H1 (cell line): ENCODE measurements around the gene CCDC12. TPM values are rescaled to one million over a fixed set of nuclear protein-coding genes. Genes with fewer than 3 reads are reported as not detected.

ENCODE experiments used
- CTCF ChIA-PET: fragments of 300-600 bp; sonication (Branson Sonifier 250); formaldehyde crosslinking; loops from one replicate; lab custom pipeline; 2021; ENCODE audit not compliant: partially characterized antibody; lab: Charles Lee
- POLR2A ChIA-PET: fragments of 300-600 bp; sonication (Branson Sonifier 250); formaldehyde crosslinking; loops from one replicate; lab custom pipeline; 2021; ENCODE audit warnings: inconsistent platforms; ENCODE audit not compliant: partially characterized antibody; lab: Charles Lee
- DNase-seq, 2 experiments: peaks; one replicate each; pipeline versions ENCODE4 v3.0.0 to v3.0.0-alpha.2; 2010 to 2022; ENCODE audit warnings: low spot score in 2 of 2, low read depth in 1 of 2, mixed read lengths in 1 of 2
- FAIRE-seq: peaks from 2 replicates; lab custom pipeline; 2011; peaks lifted over from hg19 to GRCh38; lab: Jason Lieb, UNC
- H2AFZ ChIP-seq: 2 replicates; pipeline ENCODE4 v1.8.1; 2012; ENCODE audit warnings: low read length, inconsistent platforms
- H2AK5ac ChIP-seq: 2 replicates; pipeline ENCODE4 v1.6.1; 2013; ENCODE audit warnings: low read depth, low read length
- H2BK120ac ChIP-seq: replicated peaks from 2 replicates; pipeline ENCODE3; 2013; ENCODE audit warnings: low read depth, low read length, inconsistent platforms
- H2BK12ac ChIP-seq: 2 replicates; pipeline ENCODE4 v1.6.1; 2013; ENCODE audit warnings: low read depth, low read length
- H2BK15ac ChIP-seq: 2 replicates; pipeline ENCODE4 v1.6.1; 2013; ENCODE audit warnings: low read length
- H2BK20ac ChIP-seq: 2 replicates; pipeline ENCODE4 v1.6.1; 2013; ENCODE audit warnings: low read length
- H2BK5ac ChIP-seq: 2 replicates; pipeline ENCODE4 v1.6.1; 2013; ENCODE audit warnings: low read depth, low read length
- H3K14ac ChIP-seq: 2 replicates; pipeline ENCODE4 v1.6.1; 2013; ENCODE audit warnings: inconsistent platforms; ENCODE audit not compliant: insufficient read length
- H3K18ac ChIP-seq: 2 replicates; pipeline ENCODE4 v1.6.1; 2013; ENCODE audit warnings: low read length; ENCODE audit errors: extremely low read depth
- H3K23ac ChIP-seq: 2 replicates; pipeline ENCODE4 v1.6.1; 2013; ENCODE audit warnings: inconsistent platforms; ENCODE audit not compliant: insufficient read length
- H3K23me2 ChIP-seq: 2 replicates; pipeline ENCODE4 v1.6.1; 2013; ENCODE audit warnings: low read depth, low read length
- H3K27ac ChIP-seq: 2 replicates; pipeline ENCODE4 v1.6.1; 2011; ENCODE audit warnings: low read depth, low read length, inconsistent platforms
- H3K27me3 ChIP-seq, 4 experiments: replicated peaks in 1 of 4; 1 replicate in 1 of 4; 2 replicates in 3 of 4; pipeline versions ENCODE4 v1.6.1 to v1.8.1; 2011 to 2013; ENCODE audit warnings: low read length in 3 of 4, mild to moderate bottlenecking in 3 of 4, inconsistent platforms in 2 of 4, mixed read lengths in 2 of 4, moderate library complexity in 1 of 4; ENCODE audit not compliant: control insufficient read depth in 3 of 4, insufficient read depth in 3 of 4; ENCODE audit errors: extremely low read depth in 1 of 4
- H3K36me3 ChIP-seq, 4 experiments: 2 replicates each; pipeline versions ENCODE4 v1.6.1 to v1.8.1; 2011 to 2013; ENCODE audit warnings: mild to moderate bottlenecking in 4 of 4, low read length in 3 of 4, moderate library complexity in 2 of 4, control low read depth in 1 of 4, inconsistent platforms in 1 of 4; ENCODE audit not compliant: insufficient read depth in 4 of 4, control insufficient read depth in 2 of 4
- H3K4ac ChIP-seq: replicated peaks from 2 replicates; pipeline ENCODE3; 2013; ENCODE audit warnings: low read length, low read depth, mixed read lengths, inconsistent platforms; ENCODE audit not compliant: insufficient read length
- H3K4me1 ChIP-seq, 4 experiments: replicated peaks in 1 of 4; 1 replicate in 1 of 4; 2 replicates in 3 of 4; pipeline versions ENCODE4 v1.6.1 to v1.8.1; 2011 to 2013; ENCODE audit warnings: low read length in 3 of 4, inconsistent platforms in 2 of 4, mixed read lengths in 1 of 4; ENCODE audit not compliant: insufficient read depth in 4 of 4, control insufficient read depth in 3 of 4
- H3K4me2 ChIP-seq, 2 experiments: 2 replicates each; pipeline versions ENCODE4 v1.6.1 to v1.8.1; 2011 to 2013; ENCODE audit warnings: low read depth in 2 of 2, low read length in 2 of 2, control low read depth in 1 of 2, inconsistent platforms in 1 of 2, mild to moderate bottlenecking in 1 of 2; ENCODE audit not compliant: insufficient read depth in 1 of 2
- H3K4me3 ChIP-seq, 4 experiments: fragments of 200-600, 300-600 bp in 1 of 4; sonication (generic), shearing (Covaris generic), sonication (Bioruptor Twin) in 1 of 4; 2 replicates each; pipeline versions ENCODE4 v1.5.1 to v1.8.1; 2011 to 2016; ENCODE audit warnings: low read length in 4 of 4, low read depth in 3 of 4, control low read depth in 2 of 4, inconsistent platforms in 2 of 4, mild to moderate bottlenecking in 2 of 4, mixed read lengths in 1 of 4, moderate library complexity in 1 of 4; ENCODE audit not compliant: insufficient read depth in 2 of 4; ENCODE audit errors: extremely low read depth in 1 of 4
- H3K56ac ChIP-seq: replicated peaks from 2 replicates; pipeline ENCODE3; 2013; ENCODE audit warnings: low read depth, mild to moderate bottlenecking, mixed read lengths, low read length, inconsistent platforms; ENCODE audit not compliant: insufficient read length
- H3K79me1 ChIP-seq: 2 replicates; pipeline ENCODE4 v1.6.1; 2013; ENCODE audit warnings: low read depth, low read length, control low read depth
- H3K79me2 ChIP-seq, 2 experiments: 2 replicates each; pipeline versions ENCODE4 v1.6.1 to v1.8.1; 2012 to 2013; ENCODE audit warnings: low read length in 2 of 2, mild to moderate bottlenecking in 2 of 2, inconsistent platforms in 1 of 2; ENCODE audit not compliant: insufficient read depth in 2 of 2, control insufficient read depth in 1 of 2
- H3K9ac ChIP-seq, 4 experiments: replicated peaks in 1 of 4; 1 replicate in 1 of 4; 2 replicates in 3 of 4; pipeline versions ENCODE4 v1.6.1 to v1.8.1; 2011 to 2013; ENCODE audit warnings: low read depth in 3 of 4, low read length in 3 of 4, control low read depth in 2 of 4, mild to moderate bottlenecking in 2 of 4, moderate library complexity in 2 of 4, inconsistent platforms in 1 of 4; ENCODE audit errors: extremely low read depth in 1 of 4
- H3K9me3 ChIP-seq, 2 experiments: 2 replicates each; pipeline versions ENCODE4 v1.6.1 to v1.8.1; 2012 to 2013; ENCODE audit warnings: mild to moderate bottlenecking in 2 of 2, moderate library complexity in 2 of 2, control low read depth in 1 of 2, inconsistent platforms in 1 of 2, low read depth in 1 of 2, low read length in 1 of 2, mixed read lengths in 1 of 2; ENCODE audit not compliant: insufficient read depth in 2 of 2
- H4K20me1 ChIP-seq, 2 experiments: replicated peaks in 1 of 2; 2 replicates each; pipeline versions ENCODE3 to v1.8.1; 2011 to 2013; ENCODE audit warnings: inconsistent platforms in 2 of 2, low read length in 2 of 2, mild to moderate bottlenecking in 1 of 2; ENCODE audit not compliant: insufficient read depth in 2 of 2, control insufficient read depth in 1 of 2
- H4K5ac ChIP-seq: 2 replicates; pipeline ENCODE4 v1.6.1; 2013; ENCODE audit warnings: low read length, low read depth, mixed read lengths, inconsistent platforms; ENCODE audit not compliant: insufficient read length
- H4K8ac ChIP-seq: 2 replicates; pipeline ENCODE4 v1.8.0; 2013; ENCODE audit warnings: mild to moderate bottlenecking, moderate library complexity, low read length, inconsistent platforms; ENCODE audit not compliant: insufficient read depth; ENCODE audit errors: extremely low read depth
- H4K91ac ChIP-seq: replicated peaks from 2 replicates; pipeline ENCODE3; 2013; ENCODE audit warnings: low read length, mixed read lengths, inconsistent platforms; ENCODE audit not compliant: insufficient read length
- HDAC6 ChIP-seq: IDR thresholded peaks from one replicate; pipeline ENCODE4 v1.7.1; 2012; ENCODE audit warnings: low read depth, mild to moderate bottlenecking, inconsistent platforms, low read length, moderate library complexity
- TEAD4 ChIP-seq: IDR thresholded peaks from 2 replicates; pipeline ENCODE4 v1.6.1; 2012; ENCODE audit warnings: low read depth, low read length, inconsistent platforms, mixed read lengths
- WGBS, 2 experiments: shearing (Covaris generic) in 1 of 2; methylation state at CpG; one replicate each; pipeline versions ENCODE4 v1.1.6 to v1.1.7; 2013 to 2015; ENCODE audit warnings: low lambda C conversion rate in 2 of 2, mixed read lengths in 2 of 2, inconsistent platforms in 1 of 2, low coverage in 1 of 2, missing lambda C conversion rate in 1 of 2; ENCODE audit not compliant: insufficient replicate concordance in 2 of 2, insufficient coverage in 1 of 2, insufficient read length in 1 of 2; ENCODE audit errors: extremely low coverage in 1 of 2, missing lambda C conversion rate in 1 of 2; 5-methylcytosine and 5-hydroxymethylcytosine counted together
- polyA plus RNA-seq, 7 experiments: library from polyadenylated mRNA; depleted of rRNA in 3 of 7; stranded (reverse) in 5 of 7; unstranded in 2 of 7; fragments of >200 nt in 5 of 7; fragments of 200-250 nt in 2 of 7; gene quantifications; 1 replicate in 5 of 7; 2 replicates in 1 of 7; 4 replicates in 1 of 7; pipeline versions ENCODE4 v1.2.1 to v1.2.3, GENCODE V29; 2011 to 2013; ENCODE audit warnings: missing spikeins in 2 of 7, mixed read lengths in 2 of 7
- total RNA-seq: library from RNA; stranded (reverse); fragmentation: NEBNext Ultra II Directional; extraction: Animal tissue kit (Norgen Biotek cat#: 25700); gene quantifications from 2 replicates; pipeline ENCODE4 v1.2.1, GENCODE V29; 2021

The CCDC12 gene
- total and polyA plus RNA-seq, 2 of the 8 experiments (the other 6 are each of a cell fraction or from before 2014, with no cell fraction given): 29.5 to 41.3 TPM

DNA sequence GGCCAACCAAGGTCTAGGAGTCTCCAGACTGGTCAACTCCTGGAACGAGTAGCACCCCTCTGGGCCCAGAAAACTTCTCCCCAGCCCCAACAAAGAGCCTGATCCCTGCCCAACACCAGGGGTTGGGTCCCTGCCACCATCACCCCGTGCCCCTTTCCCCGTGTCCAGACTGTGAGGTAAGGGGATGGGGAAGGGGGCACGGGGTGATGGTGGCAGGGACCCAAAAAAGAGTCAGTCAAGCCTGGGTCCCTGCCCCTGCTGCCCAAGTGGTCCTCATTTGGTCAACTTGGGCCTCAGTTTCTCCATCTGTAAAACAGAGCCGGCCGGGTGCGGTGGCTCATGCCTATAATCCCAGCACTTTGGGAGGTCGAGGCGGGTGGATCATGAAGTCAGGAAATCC, 1.8 kb upstream of the CCDC12 start:
- Histone ChIP-seq H3K4me3 (no peak overlapping the region), H3K79me1 (peaks cover 2% of the 10 kb centered on the region; the same call in 1 of the 2 replicates), H4K91ac (no peak overlapping the region), H3K18ac (no peak overlapping the region), H3K9me3 (no peaks in the 10 kb centered on the region), H3K79me2 (peaks cover 21 to 34% of the 10 kb centered on the region in 2 experiments), H3K4ac (no peak overlapping the region), H2BK15ac (no peak overlapping the region), H2BK5ac (no peak overlapping the region), H3K36me3 (no peaks in the 10 kb centered on the region; a peak in 1 of 8 replicates), H2AK5ac (no peak overlapping the region), H3K23me2 (peaks cover 10% of the 10 kb centered on the region; the same call in 1 of the 2 replicates), H4K8ac (peak overlapping the region; percentile 38; the same call in 1 of the 2 replicates), H3K14ac (no peak overlapping the region), H2BK12ac (0 out of 2 replicates have a peak overlapping the region, but pooled peaks have one; percentile 1), H3K27ac (no peak overlapping the region), H3K4me2 (peak overlapping the region in 1 of 2 experiments; percentile 76; a peak in 1 of 4 replicates), H3K56ac (no peak overlapping the region), H3K27me3 (peaks cover 0 to 13% (median 3%) of the 10 kb centered on the region in 4 experiments; a peak in 3 of 7 replicates), H2BK20ac (no peak overlapping the region), H3K4me1 (peaks cover 3 to 27% (median 17%) of the 10 kb centered on the region in 4 experiments), H3K9ac (no peak overlapping the region), H4K20me1 (peaks cover 4 to 18% of the 10 kb centered on the region in 2 experiments), H2BK120ac (no peak overlapping the region), H3K23ac (no peak overlapping the region)
- DNase-seq: no peak
- 94% methylated on average over 9 of the region's 9 CpGs; no CpG with 5 or more reads in 1 of the 2 experiments for WGBS, 2 experiments
- ChIA-PET POLR2A (interaction anchor here (0.6 to 1.8 kb wide), 4 partner anchors 7 to 65 kb away, joined by 3 to 4 read pairs (median 3); no protein-coding TSS in a partner anchor), CTCF (interaction anchor here (0.9 to 13.0 kb wide), 4 partner anchors 12 to 55 kb away, joined by 3 to 130 read pairs (median 6); no protein-coding TSS in a partner anchor)
- no peak for TF ChIP-seq TEAD4
- TF ChIP-seq HDAC6: no peak
- TF ChIP-seq, all 59 proteins: peak for 0
- Histone ChIP-seq H4K5ac (no peak overlapping the region), H2AFZ (no peak overlapping the region)
- no peak for FAIRE-seq
